ENCODE data around the gene IGLL5.

IGLL5 gene

GRCh38 chr22:22928666-22929380, 41.2 kb downstream of the IGLL5 start:
- peak; percentile 5 to 9 for DNase-seq

- DNase-seq = no peak
Observed at GRCh38 chr22:22929381-22930221, 42.0 kb downstream of the IGLL5 start.

DNA sequence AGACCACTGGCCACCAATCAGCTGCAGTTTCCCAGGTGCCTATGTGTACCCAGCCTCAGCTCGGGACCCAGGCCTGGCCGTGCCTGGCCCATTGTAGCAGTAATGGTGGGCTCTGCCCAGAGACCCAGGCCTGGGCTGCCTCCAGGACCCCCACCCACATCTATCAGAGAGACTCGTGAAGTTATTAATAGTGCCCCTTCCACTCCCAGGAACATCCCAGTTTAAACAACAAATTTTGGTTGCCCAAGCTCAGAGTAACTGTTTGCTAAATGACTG, 42.5 kb downstream of the IGLL5 start:
- DNase-seq = no peak

DNA sequence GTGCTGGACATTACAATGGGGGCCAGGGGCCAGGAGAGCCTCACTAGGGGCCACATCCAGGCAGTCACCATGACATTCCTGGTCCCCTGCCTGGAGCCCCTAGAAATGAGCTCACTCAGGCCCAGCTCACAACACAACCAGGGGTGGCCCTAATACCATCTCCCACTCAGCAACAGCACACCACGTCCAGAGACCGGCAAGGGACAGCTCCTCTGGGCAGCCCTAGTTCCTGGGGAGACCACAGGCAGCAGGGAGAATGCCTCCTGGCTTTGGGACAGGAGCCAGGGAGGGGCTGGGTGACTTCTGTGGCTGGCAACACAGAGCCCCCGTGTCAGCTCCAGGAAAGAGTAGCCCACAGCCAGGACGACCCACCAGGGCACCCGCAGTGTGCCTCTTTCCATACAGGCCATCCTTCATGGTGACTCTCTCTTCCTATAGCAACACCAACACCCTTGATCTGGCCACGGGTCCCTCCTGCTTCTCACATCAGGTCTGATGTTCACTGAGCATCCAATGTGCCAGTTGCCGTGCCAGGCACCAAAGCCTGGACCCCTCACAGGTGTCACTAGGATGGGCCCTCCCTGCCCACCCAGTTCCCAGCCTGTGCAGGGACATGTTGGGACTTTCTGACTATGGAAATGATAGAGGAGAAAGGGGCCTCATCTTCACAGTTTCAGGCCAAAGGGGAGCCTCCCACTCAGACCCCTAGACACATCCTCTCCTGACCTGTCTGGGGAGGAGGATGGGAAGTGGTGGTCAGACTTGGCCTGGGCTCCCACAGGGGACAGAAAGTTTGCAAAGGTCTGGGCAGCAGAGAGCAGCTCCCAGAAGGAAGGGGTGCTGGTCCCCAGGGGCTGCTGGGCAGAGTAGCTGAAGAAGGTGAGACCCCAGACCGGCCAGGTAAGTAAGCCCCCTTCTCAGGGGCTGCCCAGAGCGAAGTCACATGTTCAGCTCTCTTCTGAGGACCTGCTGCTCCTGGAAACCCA, 43.2 kb downstream of the IGLL5 start:
- DNase-seq = no peak

GRCh38 chr22:22931557-22932270, 44.1 kb downstream of the IGLL5 start:
- DNase-seq = no peak

DNA sequence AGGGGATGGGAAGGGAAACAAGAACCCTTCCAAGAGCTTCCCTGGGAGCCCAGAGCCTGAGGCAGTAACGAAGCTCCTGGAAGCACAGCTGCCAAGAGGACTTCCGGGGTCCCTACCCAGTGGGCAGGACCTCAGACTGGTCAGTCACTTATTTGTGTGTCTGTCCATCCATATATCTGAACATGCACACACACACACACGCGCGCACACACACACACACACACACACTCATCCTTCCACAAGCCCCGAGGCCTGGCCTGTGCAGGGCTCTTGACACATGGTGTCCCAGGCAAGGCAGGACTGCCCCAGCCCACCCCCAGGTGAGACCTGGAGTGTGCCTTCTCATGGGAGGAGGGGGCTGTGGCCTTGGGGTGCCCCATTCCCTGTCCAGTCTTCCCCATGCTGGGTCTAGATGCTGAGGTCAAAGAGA, 44.9 kb downstream of the IGLL5 start:
- DNase-seq = no peak

- DNase-seq = no peak
Observed at GRCh38 chr22:22933100-22933806, 45.6 kb downstream of the IGLL5 start.

GRCh38 chr22:22933807-22934542, 46.4 kb downstream of the IGLL5 start:
- DNase-seq = no peak

- DNase-seq = no peak
Observed at GRCh38 chr22:22934543-22935055, 47.0 kb downstream of the IGLL5 start.

DNA sequence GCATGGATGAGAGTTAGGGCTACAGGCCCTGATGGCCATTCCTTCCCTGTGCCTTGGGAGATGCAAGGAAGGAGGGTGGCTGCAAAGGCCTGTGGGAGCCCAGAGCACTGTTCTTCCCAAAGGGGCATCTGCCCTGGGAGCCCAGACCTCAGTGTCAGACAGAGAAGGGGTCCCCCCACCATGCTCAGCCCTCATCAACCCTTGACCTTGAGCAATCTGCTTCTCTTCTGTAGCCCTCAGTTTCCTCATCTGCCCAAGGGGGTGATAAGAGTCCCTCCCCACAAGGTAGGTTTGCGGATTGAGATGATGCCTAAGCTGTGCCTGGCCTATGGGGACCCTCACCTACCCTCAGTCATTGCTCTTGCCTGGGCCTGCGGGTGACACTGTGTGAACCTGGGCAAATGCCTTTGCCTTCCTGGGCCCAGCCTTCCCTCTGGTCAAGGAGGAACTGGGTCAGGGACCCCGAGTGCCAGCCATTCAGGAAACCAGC, 47.5 kb downstream of the IGLL5 start:
- DNase-seq = no peak

- no peak for DNase-seq
Observed at GRCh38 chr22:22935546-22936157, 48.0 kb downstream of the IGLL5 start.

GRCh38 chr22:22936180-22936914, 48.7 kb downstream of the IGLL5 start:
- DNase-seq = no peak

DNA sequence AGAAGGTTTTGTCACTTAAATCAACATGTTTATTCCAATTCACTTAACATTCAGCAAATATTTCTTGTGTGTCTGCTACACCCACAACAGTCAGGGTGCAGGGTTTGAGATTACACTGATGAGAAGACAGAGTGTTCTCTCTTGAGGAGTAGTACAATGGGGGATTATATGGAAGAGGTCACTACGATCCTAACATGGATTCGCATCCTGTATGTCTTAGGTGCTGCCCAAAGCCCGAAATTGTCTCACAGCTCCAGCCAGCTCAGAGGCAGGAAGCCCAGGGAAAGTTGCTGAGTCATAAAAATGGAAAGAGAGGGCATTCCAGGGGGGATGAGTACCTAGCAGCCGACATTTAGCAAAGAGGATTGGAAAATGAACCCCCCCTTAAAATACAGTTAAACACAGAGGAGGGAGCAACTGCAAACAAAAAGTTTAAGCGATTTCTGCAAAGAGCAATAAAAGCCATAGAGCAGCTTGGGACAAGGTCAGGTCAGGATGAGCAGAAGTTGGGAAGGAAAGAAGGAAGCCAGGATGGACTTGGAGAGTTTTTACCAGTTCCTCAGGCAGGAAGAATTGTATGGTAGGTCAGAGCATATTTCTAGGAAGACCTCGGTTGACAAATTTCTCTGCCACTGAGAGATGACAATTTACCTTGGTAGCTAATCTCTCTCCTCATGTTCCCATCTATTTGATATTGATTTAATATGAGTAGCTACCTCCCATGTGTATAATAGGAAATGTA, 49.5 kb downstream of the IGLL5 start:
- DNase-seq = no peak

DNA sequence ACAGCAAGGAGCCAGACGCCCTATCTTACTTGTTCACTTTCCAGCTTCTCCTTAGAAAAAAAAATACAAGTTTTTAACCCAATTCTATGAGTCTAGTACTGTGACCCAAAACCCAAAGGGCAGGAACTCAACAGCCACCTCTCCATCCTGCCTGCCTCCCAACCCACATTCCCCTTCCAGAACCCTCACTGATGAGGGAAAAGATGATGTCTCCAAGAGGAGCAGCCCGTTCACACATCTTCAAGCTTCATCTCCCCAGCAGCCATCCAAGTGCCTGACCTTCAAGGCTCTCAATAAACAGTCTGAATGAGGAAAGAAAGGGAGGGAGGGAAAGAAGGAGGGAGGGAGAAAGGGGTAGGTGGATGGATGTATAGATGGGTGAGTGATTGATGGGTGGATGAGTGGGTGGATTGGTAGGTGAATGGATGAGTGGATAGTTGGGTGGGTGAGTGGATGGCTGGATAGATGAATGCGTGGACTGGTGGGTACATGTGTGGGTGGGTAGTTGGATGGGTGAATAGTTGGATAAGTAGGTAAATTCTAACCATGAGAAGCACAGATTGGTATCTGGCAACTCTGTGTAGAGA, 50.4 kb downstream of the IGLL5 start:
- DNase-seq = no peak

DNA sequence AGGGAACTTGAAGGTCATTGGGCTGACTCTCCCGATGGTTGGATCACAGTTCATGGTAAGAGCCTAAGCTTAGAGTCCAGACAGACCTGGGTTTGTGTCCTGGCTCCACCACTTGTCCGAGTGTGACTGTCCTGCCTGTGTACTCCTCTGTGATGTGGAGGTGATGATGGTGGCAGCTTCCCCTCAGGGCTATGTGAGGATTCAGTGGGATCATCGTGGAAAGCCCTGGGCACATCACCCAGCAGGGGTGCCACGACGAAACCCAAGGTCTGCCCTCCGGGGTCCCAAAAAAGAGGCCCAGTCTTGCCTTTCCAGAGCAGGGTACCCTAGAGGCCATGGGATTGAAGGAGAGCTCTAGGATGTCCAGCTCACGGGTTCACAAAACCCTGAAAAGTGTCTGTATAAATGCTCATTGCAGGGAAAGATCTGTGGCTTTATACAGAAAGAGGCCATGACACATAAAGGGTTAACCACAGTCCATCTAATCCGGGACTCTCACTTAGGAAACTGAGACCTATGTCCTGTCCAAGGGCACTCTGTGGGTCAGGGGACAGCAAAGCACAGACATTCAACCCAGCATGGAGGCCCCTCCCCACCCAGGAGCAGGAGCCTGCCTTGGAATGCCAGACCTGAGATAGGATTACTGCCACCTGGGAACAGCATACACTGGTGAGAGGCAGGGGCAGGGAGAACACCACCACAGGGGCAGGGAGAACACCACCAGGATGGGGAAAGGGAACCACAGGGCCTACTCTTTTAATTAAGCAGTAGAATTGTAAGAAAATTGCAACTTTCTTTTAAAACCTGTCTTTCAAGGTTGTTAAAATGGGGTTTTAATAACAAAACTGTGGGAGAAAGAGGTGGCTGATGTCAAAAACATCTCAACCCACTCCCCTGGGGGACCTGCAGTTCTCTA, 51.3 kb downstream of the IGLL5 start:
- no peak for DNase-seq

DNA sequence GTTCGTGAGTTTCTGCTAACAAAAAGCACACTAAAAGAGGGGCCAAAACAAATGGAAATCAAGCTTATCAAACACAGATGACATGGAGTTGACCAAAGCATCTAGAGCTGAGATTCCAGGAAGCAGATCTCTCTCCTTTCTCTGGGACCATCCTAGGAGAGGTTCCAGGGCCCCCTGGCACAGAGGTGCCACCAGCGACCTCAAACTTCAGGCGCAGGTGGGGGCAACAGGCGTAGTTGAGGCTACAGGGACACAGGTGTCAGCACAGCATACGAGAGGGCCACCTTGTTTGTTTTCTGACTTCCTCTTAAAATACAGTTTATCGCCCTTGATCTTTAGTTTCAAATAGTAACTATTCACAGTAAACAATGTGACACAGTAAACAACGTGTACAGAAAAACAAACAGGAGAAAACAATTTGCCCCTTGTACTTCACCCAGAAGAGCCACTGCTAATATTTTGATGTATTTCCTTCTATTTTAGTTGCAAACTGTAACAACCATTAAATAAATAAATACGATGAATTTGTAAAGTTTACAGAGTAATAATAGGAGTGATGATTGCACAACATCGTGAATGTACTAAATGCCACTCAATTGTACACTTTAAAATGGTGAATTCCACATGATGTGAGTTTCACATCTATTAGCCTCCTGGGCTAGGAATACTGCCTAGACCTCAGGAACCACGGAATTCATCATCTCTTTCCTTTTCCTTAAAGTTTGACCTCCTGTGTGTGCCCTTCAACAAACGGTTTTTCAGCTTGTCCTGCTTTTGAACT, 52.2 kb downstream of the IGLL5 start:
- no peak for DNase-seq
